CD4-positive, alpha-beta T cell (primary cell): ENCODE data around the gene KRTAP4-8. TPM values are rescaled to one million over a fixed set of nuclear protein-coding genes. Genes with fewer than 3 reads are reported as not detected.
"Not testable (repeated sequence)": the region's sequence is repeated elsewhere in the genome, so short reads cannot be mapped to it uniquely, and the experiment has no call there.

Source experiments
- ATAC-seq: fragments of 200-7000 bp; cut with Tn5 transposase; one replicate; pipeline ENCODE4 v1.10.0; 2022; ENCODE audit warnings: mild to moderate bottlenecking; ENCODE audit not compliant: poor library complexity
- CTCF ChIA-PET: fragments of 350-600 bp; sonication (Branson Sonifier 250); formaldehyde crosslinking; loops from one replicate; lab custom pipeline; 2021; ENCODE audit warnings: antibody characterized with exemption, inconsistent platforms; lab: Charles Lee
- POLR2A ChIA-PET: fragments of 350-600 bp; sonication (Branson Sonifier 250); formaldehyde crosslinking; loops from one replicate; lab custom pipeline; 2021; ENCODE audit warnings: antibody characterized with exemption, inconsistent platforms; lab: Charles Lee
- DNase-seq, 14 experiments: peaks; one replicate each; pipeline ENCODE4 v3.0.0-alpha.2; 2013 to 2020; ENCODE audit warnings: mixed read lengths in 2 of 14
- H3K27ac ChIP-seq, 2 donors: one replicate each; pipeline versions ENCODE4 v1.5.1 to v1.7.0; 2013; ENCODE audit warnings: low read length in 2 of 2, low read depth in 1 of 2, mild to moderate bottlenecking in 1 of 2
- H3K27me3 ChIP-seq, 2 experiments: 1 replicate in 1 of 2; 2 replicates in 1 of 2; pipeline versions ENCODE4 v1.6.1 to v1.7.0; 2013; ENCODE audit warnings: low read length in 2 of 2, control low read depth in 1 of 2, mild to moderate bottlenecking in 1 of 2, moderate library complexity in 1 of 2; ENCODE audit not compliant: insufficient read depth in 2 of 2, control insufficient read depth in 1 of 2
- H3K36me3 ChIP-seq: one replicate; pipeline ENCODE4 v1.6.1; 2013; ENCODE audit warnings: low read length, control low read depth; ENCODE audit not compliant: insufficient read depth
- H3K4me1 ChIP-seq: one replicate; pipeline ENCODE4 v1.6.1; 2013; ENCODE audit warnings: low read length, control low read depth; ENCODE audit not compliant: insufficient read depth
- H3K4me3 ChIP-seq: one replicate; pipeline ENCODE4 v1.5.1; 2013; ENCODE audit warnings: mild to moderate bottlenecking, low read length, moderate library complexity
- H3K9me3 ChIP-seq, 2 experiments: 1 replicate in 1 of 2; 2 replicates in 1 of 2; pipeline versions ENCODE4 v1.6.1 to v1.7.0; 2013; ENCODE audit warnings: low read length in 2 of 2, mild to moderate bottlenecking in 2 of 2, control low read depth in 1 of 2, moderate library complexity in 1 of 2; ENCODE audit not compliant: control insufficient read depth in 1 of 2, insufficient read depth in 1 of 2
- H3K27ac Mint-ChIP-seq: one replicate; pipeline ENCODE4 v1.8.0; 2020; ENCODE audit warnings: mixed read lengths
- H3K27me3 Mint-ChIP-seq: one replicate; pipeline ENCODE4 v1.8.0; 2021; ENCODE audit warnings: mixed read lengths
- H3K36me3 Mint-ChIP-seq: one replicate; pipeline ENCODE4 v1.8.0; 2021; ENCODE audit warnings: low read depth, mixed read lengths
- H3K4me1 Mint-ChIP-seq: one replicate; pipeline ENCODE4 v1.8.0; 2021; ENCODE audit warnings: low read depth, mixed read lengths
- H3K4me3 Mint-ChIP-seq: one replicate; pipeline ENCODE4 v1.8.0; 2020; ENCODE audit warnings: mild to moderate bottlenecking, mixed read lengths
- H3K9me3 Mint-ChIP-seq: one replicate; pipeline ENCODE4 v1.8.0; 2020; ENCODE audit warnings: mixed read lengths
- CTCF ChIP-seq: fragments of 200-600 bp; IDR thresholded peaks from one replicate; pipeline ENCODE4 v1.8.0; 2022; ENCODE audit warnings: antibody characterized with exemption, mild to moderate bottlenecking
- intact Hi-C, 2 experiments: fragments of 100-400 bp; cut with DNase I in 1 of 2; cut with micrococcal nuclease in 1 of 2; formaldehyde crosslinking; loops; one replicate each; pipeline versions ENCODE4 v1.15.1 to v1.9.0; 2023 to 2025; cut with DNase I, micrococcal nuclease
- total RNA-seq, 174 experiments: library from RNA in 2 of 174; stranded (reverse) in 2 of 174; gene quantifications; one replicate each; pipeline ENCODE4 v1.2.3 and lab custom pipeline; 2021 to 2026

Gene KRTAP4-8
- total RNA-seq, 2 experiments from 2014 or later, result not detected

- DNase-seq, result no peak
- no peaks in the 10 kb centered on the region for H3K27me3 ChIP-seq
- H3K4me1 ChIP-seq, result no peaks in the 10 kb centered on the region
- TF ChIP-seq CTCF, result no peak
- no peak for ATAC-seq
- peaks cover 19% of the 10 kb centered on the region for H3K9me3 Mint-ChIP-seq
- ChIA-PET CTCF (no interaction called here), POLR2A (interaction anchor here (0.8 kb wide), 1 partner anchor 15 kb away, joined by 3 read pairs; no protein-coding TSS in a partner anchor)
- H3K4me3 Mint-ChIP-seq, result no peak overlapping the region
- no peak overlapping the region for H3K4me3 ChIP-seq
- no peak overlapping the region for H3K27ac Mint-ChIP-seq
- intact Hi-C loops, result no loop called here
- peaks cover 19% of the 10 kb centered on the region for H3K36me3 Mint-ChIP-seq
- H3K4me1 Mint-ChIP-seq, result no peaks in the 10 kb centered on the region
- H3K9me3 ChIP-seq, result peaks cover 14 to 16% of the 10 kb centered on the region in 2 experiments
- H3K27ac ChIP-seq, result no peak overlapping the region
- H3K27me3 Mint-ChIP-seq, result no peaks in the 10 kb centered on the region
- H3K36me3 ChIP-seq, result no peaks in the 10 kb centered on the region
Observed at GRCh38 chr17:41141361-41141760, 43.4 kb upstream of the KRTAP4-8 start.

- no peak within 1 kb of the TSS for H3K27ac Mint-ChIP-seq
- intact Hi-C loops, result no loop called here
Observed at GRCh38 chr17:41140360-41141131, 42.6 kb upstream of the KRTAP4-8 start, which contains the start of gene KRTAP4-6. Gene KRTAP4-6 (minus strand): TSS chr17:41140544. CDS start chr17:41140487, 57 bp downstream.

GRCh38 chr17:41139865-41140264 lies 41.9 kb upstream of the KRTAP4-8 start:
- H3K27ac Mint-ChIP-seq, DNase-seq, H3K27ac ChIP-seq, H3K36me3 ChIP-seq, H3K27me3 ChIP-seq, H3K4me3 ChIP-seq, H3K4me1 Mint-ChIP-seq, ATAC-seq, H3K4me1 ChIP-seq, H3K27me3 Mint-ChIP-seq, CTCF ChIA-PET, H3K4me3 Mint-ChIP-seq: not testable (repeated sequence)
- peaks cover 19% of the 10 kb centered on the region for H3K36me3 Mint-ChIP-seq
- H3K9me3 ChIP-seq, result peaks cover 14 to 16% of the 10 kb centered on the region in 2 experiments
- intact Hi-C loops, result loop anchor here in 1 of 2 experiments (5.0 kb wide), 1 partner anchor 43 kb away; the partner anchor contains the start of gene KRTAP4-8
- H3K9me3 Mint-ChIP-seq, result peaks cover 19% of the 10 kb centered on the region
- POLR2A ChIA-PET, result interaction anchor here (0.9 kb wide), 1 partner anchor 10 kb away, joined by 3 read pairs; no protein-coding TSS in a partner anchor

More at GRCh38 chr17:41140360-41141131, 42.6 kb upstream of the KRTAP4-8 start, which contains the start of gene KRTAP4-6:
- Mint-ChIP-seq H3K36me3 (peaks cover 19% of the 10 kb centered on the region), H3K9me3 (peaks cover 19% of the 10 kb centered on the region), H3K4me1 (no peaks in the 10 kb centered on the region), H3K4me3 (no peak within 1 kb of the TSS), H3K27me3 (no peaks in the 10 kb centered on the region)
- Histone ChIP-seq H3K4me1 (no peaks in the 10 kb centered on the region), H3K27ac (no peak within 1 kb of the TSS), H3K27me3 (no peaks in the 10 kb centered on the region), H3K36me3 (no peaks in the 10 kb centered on the region), H3K9me3 (peaks cover 14 to 16% of the 10 kb centered on the region in 2 experiments), H3K4me3 (no peak within 1 kb of the TSS)
- CTCF ChIA-PET, result no interaction called here
- no peak for TF ChIP-seq CTCF
- no peak for ATAC-seq
- no peak for DNase-seq
- POLR2A ChIA-PET, result interaction anchor here (0.9 kb wide), 1 partner anchor 10 kb away, joined by 3 read pairs; no protein-coding TSS in a partner anchor
